NCI-H345 treated with DMSO at 0.1 percent for 48 hours (cell line): ENCODE results near the gene CPEB4.

ENCODE experiments used
- DNase-seq: peaks from one replicate; lab custom pipeline; 2025; ENCODE audit not compliant: unreplicated experiment; lab: John Stamatoyannopoulos, UW

CPEB4 gene

GRCh38 chr5:173911623-173912022 is 23.5 kb downstream of the CPEB4 start:
- no peak for DNase-seq

- DNase-seq = no peak
These were observed 25.7 kb downstream of the CPEB4 start for GRCh38 chr5:173913686-173914321.

GRCh38 chr5:173915310-173916014 is 27.3 kb downstream of the CPEB4 start:
- no peak for DNase-seq

GRCh38 chr5:173916233-173916632 is 28.1 kb downstream of the CPEB4 start:
- DNase-seq = no peak

GRCh38 chr5:173917788-173918786 is 29.9 kb downstream of the CPEB4 start:
- DNase-seq = no peak

GRCh38 chr5:173919443-173919842 is 31.3 kb downstream of the CPEB4 start:
- DNase-seq = no peak

GRCh38 chr5:173920024-173920753 is 32.0 kb downstream of the CPEB4 start:
- DNase-seq = no peak

- DNase-seq = no peak
These were observed 32.9 kb downstream of the CPEB4 start for GRCh38 chr5:173920866-173921555.

- DNase-seq = no peak
These were observed 34.4 kb downstream of the CPEB4 start for GRCh38 chr5:173922527-173922926.

GRCh38 chr5:173923218-173924095 is 35.3 kb downstream of the CPEB4 start:
- no peak for DNase-seq

GRCh38 chr5:173924899-173925298 is 36.8 kb downstream of the CPEB4 start:
- DNase-seq = no peak

- DNase-seq = no peak
These were observed 37.4 kb downstream of the CPEB4 start for GRCh38 chr5:173925449-173926071.

- no peak for DNase-seq
These were observed 38.2 kb downstream of the CPEB4 start for GRCh38 chr5:173926359-173926758.

GRCh38 chr5:173928871-173929574 is 40.9 kb downstream of the CPEB4 start:
- DNase-seq = no peak

GRCh38 chr5:173932695-173933139 is 44.6 kb downstream of the CPEB4 start:
- DNase-seq = no peak

- DNase-seq = no peak
These were observed 45.8 kb downstream of the CPEB4 start for GRCh38 chr5:173933901-173934300.

- no peak for DNase-seq
These were observed 47.2 kb downstream of the CPEB4 start for GRCh38 chr5:173935396-173935795.

- no peak for DNase-seq
These were observed 52.1 kb downstream of the CPEB4 start for GRCh38 chr5:173940269-173940668.
